GM18511 (cell line): ENCODE results near the gene SMIM36.
"Not testable (repeated sequence)": the region's sequence is repeated elsewhere in the genome, so short reads cannot be mapped to it uniquely, and the experiment has no call there.

Source experiments
- ATAC-seq: cut with Tn5 transposase; IDR thresholded peaks from one replicate; pipeline ENCODE4 v1.9.1; 2021; ENCODE audit warnings: mild to moderate bottlenecking, moderate library complexity; ENCODE audit not compliant: unreplicated experiment

The SMIM36 gene

DNA sequence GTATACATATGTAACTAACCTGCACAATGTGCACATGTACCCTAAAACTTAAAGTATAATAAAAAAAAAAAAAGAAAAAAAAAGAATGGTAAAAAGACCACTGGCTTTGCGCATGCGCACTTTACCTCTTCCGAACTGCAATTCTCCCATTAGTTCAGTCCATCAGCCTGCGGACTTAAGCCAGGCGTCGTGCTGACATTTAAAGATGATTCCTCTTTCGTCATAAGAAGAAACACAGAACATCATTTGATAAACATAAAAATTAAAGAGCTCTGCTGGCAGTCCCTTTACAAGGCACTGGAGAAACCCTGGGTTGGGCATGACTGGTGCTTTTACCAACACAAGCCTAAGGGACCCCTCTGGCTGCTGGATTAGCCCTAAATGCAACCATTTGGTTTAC lies 3.6 kb downstream of the SMIM36 start:
- ATAC-seq, result not testable (repeated sequence)

GRCh38 chr17:55501626-55502025 lies 9.6 kb downstream of the SMIM36 start:
- ATAC-seq, result not testable (repeated sequence)

- no peak for ATAC-seq
Measured at GRCh38 chr17:55500103-55500502, 11.1 kb downstream of the SMIM36 start.

DNA sequence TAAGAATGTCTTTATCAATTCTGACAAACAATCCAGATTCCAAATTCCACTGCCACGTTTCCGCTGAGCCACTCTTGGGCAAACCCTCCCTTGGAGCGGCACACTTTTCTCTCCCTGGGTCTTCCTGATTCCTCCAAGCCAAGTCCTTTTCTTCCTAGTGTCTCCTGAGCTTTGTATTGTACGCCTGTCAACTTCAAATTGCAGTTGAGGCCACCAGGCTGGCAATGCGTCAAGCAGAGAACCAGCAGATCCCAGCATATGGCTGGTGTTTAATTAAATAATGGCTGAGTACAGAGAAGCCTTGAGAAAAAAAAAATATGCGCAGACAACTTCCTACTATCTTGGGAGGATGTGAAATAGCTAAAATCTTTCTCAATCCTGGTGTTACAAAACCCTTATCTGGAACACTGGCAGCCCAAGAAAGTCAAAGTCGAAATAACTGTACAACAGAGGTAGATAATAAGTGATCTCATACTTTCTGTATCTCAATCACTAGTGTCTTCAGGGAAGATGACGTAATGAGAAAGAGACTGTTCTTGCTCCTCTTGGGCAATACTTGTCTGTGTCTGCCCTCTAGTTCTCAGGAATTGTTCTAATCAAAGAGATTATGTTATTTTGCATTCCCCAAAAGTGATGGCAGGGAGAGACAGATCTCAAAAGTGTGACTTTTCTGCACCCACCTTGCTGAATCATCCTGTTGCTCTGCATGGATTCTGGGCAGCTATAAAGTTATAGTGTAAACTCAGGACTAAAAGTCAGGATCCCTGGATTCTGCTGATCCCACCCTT lies 15.0 kb downstream of the SMIM36 start:
- no peak for ATAC-seq

DNA sequence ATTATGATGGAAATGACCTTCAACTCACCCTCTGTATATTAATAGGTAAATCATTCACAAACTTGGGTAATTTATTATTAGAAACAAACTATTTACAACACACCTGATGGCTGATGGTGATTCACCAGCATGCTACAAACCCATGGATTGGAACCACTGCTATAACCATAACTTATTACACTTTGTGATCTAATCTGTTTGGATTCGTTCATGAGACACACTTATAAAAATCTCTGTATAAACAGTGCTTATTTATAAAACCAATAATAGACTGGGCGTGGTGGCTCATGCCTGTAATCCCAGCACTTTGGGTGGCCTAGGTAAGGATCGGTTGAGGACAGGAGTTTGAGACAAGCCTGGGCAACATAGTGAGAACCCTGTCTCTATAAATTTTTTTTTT lies 16.0 kb downstream of the SMIM36 start:
- ATAC-seq, result no peak

- ATAC-seq, result no peak
Measured at GRCh38 chr17:55492781-55493341, 18.4 kb downstream of the SMIM36 start.

- no peak for ATAC-seq
Measured at GRCh38 chr17:55490376-55490775, 20.9 kb downstream of the SMIM36 start.

GRCh38 chr17:55487695-55488432 lies 23.4 kb downstream of the SMIM36 start:
- ATAC-seq, result no peak

DNA sequence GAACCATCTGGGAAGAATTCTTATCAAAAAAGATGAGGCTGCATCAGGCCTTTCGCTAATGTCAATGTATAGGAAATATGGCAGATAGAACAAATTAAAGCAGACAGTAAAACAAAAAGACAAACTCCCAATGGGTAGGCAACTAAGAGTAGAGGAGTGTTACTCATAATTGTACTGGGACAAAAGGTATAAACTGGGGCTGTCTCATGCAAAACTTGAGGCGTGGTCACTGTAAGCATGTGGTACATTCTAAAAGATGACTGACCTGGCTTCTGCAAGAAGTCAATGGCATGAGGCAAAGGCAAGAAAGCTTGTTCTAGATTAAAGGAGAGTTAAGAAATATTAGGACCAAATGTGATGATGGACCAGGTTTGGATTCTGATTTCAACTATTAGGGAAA lies 26.7 kb downstream of the SMIM36 start:
- ATAC-seq, result no peak

- no peak for ATAC-seq
Measured at GRCh38 chr17:55482591-55483389, 28.5 kb downstream of the SMIM36 start.

GRCh38 chr17:55480631-55481315 lies 30.5 kb downstream of the SMIM36 start:
- ATAC-seq, result no peak

DNA sequence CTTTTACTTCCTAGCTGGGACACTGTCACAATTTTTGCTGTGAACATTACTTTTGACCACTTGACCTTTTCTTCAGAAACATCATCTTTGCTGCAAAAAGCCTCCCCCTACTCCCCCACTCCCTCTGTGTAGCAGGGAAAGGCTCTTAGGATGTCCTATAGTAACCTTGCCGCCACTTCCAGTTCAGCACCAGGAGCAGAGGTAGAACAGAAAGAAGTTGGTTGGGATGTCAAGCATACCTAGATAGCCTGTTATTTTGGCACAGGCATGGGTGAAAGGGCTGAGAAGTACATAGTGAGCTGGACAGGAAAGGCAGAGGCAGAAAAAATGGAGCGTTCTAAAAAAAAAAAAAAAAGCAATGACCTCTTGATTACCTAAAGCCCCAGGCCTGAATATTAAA lies 31.3 kb downstream of the SMIM36 start:
- ATAC-seq, result no peak

DNA sequence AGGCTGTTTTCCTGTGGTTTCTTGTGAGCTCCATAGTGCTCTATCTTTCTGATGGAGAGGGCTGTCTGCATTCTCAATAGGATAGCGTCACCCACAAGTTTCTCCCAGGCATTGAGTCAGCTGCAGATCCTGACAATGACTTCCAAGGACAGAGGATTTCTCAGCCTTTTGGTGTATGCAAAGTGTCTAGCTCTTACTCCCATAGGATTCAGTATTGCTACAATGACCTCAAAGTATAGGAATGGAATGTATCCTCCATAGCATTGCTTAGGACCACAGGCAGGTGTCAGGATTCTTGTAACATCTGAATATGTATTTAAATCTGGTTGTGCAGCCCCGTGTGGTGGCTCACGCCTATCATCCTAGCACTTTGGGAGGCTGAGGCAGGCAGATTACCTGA lies 32.3 kb downstream of the SMIM36 start:
- ATAC-seq, result no peak

- no peak for ATAC-seq
Measured at GRCh38 chr17:55466671-55467070, 44.6 kb downstream of the SMIM36 start.

- not testable (repeated sequence) for ATAC-seq
Measured at GRCh38 chr17:55465771-55466170, 45.5 kb downstream of the SMIM36 start.

DNA sequence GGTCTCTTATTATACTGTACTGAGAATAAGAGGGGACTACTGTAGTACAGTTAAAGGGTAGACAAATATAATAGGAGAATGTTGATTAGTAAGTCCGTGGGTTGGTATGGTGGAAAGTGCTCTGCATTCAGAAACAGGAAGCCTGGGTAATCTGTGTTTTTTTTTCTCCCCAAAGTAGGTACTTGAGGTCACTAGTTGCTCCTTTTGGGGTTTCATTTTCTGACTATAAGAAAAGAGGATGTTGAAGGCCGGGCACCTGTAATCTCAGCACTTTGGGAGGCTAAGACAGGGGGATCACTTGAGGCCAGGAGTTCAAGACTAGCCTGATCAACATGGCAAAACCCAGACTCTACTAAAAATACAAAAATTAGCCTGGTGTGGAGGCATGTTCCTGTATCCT lies 47.7 kb downstream of the SMIM36 start:
- ATAC-seq, result peak; percentile 76

DNA sequence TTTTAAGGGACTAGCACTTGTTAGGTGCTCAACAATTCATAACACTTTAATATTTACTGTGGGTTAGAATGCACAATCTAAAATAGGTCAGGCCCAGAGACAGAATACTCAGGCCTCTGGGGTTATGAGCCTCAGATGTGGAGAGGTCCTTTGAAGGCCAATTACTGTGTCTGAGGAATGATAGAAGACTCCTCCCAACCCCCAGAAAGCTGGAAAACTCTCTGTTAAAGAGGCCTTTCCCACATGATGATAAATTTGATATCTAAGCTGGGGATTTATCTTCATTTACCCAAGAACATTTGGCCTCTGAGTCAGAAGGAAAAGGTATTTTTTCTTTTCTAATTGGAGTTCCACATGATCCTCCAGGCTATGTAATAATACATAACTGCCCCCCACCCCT lies 48.5 kb downstream of the SMIM36 start:
- no peak for ATAC-seq

- ATAC-seq, result no peak
Measured at GRCh38 chr17:55462234-55462633, 49.0 kb downstream of the SMIM36 start.

- ATAC-seq, result peak; percentile 65
Measured at GRCh38 chr17:55458978-55459377, 52.3 kb downstream of the SMIM36 start.

DNA sequence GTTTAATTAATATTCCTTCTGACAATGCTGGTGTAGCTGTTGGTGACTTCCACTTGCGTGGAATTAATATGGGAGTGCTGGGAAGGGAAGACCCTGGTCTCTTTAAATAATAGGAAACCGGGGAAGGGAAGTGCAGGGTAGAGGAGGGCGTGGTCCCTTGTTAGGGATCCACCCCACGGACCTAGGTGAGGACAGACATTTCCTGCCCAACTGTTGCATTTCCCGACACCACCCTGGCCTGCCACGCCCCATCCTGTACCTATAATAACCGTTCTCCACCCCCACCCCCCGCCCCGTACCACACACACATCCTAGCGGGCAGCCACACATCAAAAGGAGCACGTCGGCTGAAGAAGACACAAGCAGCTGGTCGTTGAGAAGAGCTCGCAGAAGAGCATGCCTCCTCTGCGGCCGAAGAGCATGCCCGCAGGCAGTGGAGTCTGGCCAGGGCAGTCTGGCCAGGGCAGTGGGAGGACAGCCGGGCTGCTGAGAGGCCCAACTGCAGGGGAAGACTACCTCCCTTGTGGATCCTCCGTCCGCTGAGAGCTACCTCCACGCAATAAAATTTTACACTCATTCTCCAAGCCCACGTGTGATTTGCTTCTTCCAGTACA lies 52.9 kb downstream of the SMIM36 start:
- ATAC-seq, result no peak
